CD4-positive, alpha-beta T cell treated with Interleukin-10 for 1 hour (primary cell): Measurements from ENCODE around the gene FAM53B.

Source experiments
- DNase-seq: peaks from one replicate; pipeline ENCODE4 v3.0.0-alpha.2; 2020

The FAM53B gene

GRCh38 chr10:124694481-124695220 lies 49.5 kb downstream of the FAM53B start:
- DNase-seq, result no peak

DNA sequence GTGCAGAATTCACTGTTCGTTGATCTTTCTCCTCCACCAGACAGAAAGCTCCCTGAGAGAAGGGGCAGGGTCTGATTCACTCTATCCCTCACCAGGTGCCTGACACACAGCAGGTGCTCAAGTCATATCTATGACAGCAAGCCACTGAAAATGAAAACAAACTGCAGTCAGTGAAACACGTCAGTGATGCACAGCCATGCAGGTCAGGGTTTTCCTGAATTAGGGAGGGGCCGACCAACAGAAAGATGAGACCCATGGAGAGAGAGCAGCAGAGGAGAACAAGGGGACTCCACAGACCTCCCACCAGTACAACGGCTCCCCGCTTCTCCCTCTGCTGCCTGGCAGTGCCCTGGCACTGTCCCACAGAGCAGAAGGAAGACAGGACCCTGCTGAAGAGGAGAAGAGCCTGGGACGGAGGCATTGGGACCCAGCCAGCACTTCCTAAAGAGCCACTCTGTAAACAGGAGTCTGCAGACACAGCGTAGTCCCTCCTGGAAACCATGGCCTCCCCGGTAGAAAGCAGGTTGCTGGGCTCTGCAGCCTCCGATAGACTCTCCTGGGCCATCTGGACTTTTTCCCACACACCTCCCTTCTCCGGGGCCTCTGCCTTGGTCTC lies 50.3 kb downstream of the FAM53B start:
- peak; percentile 45 for DNase-seq

DNA sequence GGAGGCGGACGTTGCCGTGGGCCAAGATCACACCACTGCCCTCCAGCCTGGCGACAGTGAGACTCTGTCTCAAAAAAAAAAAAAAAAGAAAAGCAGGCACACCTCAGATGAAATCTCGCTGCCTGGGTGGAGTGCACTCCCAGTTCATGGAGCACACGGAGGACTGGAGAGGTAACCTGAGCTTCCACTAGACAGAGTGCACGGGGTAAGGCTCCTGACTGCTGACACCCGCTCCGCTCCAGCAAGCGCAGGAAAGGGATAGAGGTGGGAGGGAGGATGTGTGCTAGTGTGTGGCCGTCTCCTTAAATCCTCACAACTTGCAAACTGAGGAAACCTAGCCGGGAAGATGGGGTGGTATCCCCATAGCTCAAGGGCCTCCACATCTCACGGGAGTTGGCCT lies 50.8 kb downstream of the FAM53B start:
- DNase-seq, result no peak

DNA sequence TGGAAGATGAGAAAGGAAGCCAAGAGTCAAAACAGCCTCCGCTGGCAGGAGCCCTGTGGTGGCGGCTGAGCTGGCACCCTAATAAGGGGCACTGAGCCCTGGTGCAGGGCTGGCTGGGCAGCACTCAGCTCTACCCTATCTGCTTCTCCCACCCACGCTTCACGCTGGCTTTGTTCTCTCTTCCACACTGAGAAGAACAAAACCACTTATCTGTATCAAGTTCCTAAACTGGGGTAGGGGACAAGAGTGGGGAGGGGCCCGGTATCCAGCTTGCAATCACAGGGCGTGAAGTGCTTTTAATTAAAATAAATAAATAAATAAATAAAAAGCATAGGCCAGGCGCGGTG lies 52.1 kb downstream of the FAM53B start:
- no peak for DNase-seq

GRCh38 chr10:124691421-124692099 lies 52.6 kb downstream of the FAM53B start:
- DNase-seq, result no peak

DNA sequence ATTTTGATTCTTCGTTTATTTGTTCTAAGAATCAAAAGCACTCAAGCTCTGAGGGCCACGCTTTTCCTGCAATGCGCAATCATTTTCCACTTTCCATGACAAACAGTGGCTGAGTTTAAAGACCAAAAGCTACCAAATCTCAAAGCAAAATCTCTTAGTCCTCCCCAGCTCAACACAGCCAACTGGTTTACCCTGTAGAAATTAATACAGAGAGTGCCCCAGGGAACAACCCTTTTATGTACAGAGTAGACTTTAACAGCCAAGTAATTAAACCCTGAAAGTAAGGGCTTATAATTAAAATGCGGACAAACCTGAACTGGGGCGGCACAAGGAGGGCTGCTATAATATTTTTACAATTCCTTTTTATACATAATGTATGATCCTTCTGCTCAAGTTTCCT lies 53.2 kb downstream of the FAM53B start:
- no peak for DNase-seq

DNA sequence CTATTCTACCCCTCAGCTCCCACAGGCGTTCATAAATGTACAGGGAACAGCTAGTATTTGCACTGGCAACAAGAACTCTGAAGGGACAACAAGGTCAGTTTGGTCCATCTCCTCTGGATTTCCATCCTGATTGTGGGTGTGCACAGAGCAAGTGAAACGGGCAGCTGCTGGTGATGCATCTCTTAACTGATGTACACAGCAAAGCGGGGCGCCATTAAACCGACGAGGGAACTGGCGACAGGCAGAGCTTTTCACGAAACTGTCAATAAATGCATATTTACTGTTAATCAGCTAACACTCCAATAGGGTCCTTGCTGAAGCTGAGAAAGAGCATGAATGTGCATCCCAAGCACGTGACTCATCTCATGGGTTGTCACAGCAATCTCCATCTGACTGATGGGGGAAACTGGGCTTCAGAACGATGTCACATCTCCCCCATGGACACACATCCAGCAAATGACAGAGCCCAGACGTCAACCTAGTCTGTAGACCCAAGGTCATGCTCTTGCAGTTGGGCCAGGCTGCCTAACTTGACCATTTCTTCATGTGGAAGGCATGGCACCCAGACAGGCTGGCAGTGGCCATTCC lies 54.2 kb downstream of the FAM53B start:
- no peak for DNase-seq

GRCh38 chr10:124688889-124689670 lies 55.1 kb downstream of the FAM53B start:
- DNase-seq, result peak; percentile 77

DNA sequence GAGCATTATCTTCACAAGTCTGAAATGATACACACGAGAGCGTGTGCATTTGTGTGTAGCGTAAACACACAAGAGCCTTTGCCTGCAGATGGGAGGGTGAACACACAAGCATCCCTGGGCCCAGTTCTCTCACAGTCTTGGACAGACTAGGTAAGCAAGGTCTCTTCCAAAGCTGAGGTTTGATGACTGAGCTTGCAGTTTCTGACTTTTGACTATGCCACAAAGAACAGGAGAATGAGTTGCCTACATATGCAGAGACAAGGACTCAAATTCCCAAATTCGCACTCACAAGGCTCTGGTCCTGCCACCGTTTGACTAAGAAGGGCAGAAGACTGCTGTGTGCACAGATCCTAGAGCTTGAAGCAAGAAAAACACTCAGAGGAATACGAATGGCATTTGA lies 55.8 kb downstream of the FAM53B start:
- no peak for DNase-seq

DNA sequence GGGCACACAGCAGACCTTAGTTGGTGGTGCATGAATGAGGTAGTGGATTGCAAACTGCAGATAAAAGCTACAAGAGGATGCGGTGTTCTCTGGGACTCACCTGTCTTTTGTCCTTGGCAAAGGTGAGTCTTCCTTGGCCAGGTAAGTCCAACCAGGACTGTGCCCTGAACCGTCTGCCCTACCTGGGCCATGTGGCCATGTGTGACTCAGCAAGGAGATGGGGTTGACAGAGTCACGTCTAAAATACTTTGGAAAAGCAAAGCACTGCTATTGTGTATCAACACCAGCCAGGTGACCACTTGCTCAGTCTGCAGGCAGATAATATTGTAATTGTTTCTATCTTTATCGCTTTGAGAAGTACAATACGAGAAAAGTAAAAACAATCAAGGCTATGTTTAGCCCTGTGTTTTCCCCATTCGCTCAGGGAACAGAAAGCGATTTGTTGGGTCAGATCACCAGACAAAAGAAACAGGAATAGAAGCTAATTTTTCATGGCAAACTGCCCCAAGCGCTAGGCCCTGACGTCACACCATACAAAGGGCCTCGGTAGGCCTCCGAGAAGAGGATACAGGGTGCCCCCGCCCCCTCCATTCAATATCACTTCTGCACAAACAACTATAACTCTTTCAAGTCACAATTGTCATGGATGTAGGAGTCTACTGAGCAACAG lies 57.3 kb downstream of the FAM53B start:
- DNase-seq, result no peak

GRCh38 chr10:124685261-124685660 lies 58.9 kb downstream of the FAM53B start:
- no peak for DNase-seq

GRCh38 chr10:124683814-124684213 lies 60.4 kb downstream of the FAM53B start:
- DNase-seq, result no peak

- no peak for DNase-seq
Observed at GRCh38 chr10:124681626-124682552, 62.3 kb downstream of the FAM53B start.

DNA sequence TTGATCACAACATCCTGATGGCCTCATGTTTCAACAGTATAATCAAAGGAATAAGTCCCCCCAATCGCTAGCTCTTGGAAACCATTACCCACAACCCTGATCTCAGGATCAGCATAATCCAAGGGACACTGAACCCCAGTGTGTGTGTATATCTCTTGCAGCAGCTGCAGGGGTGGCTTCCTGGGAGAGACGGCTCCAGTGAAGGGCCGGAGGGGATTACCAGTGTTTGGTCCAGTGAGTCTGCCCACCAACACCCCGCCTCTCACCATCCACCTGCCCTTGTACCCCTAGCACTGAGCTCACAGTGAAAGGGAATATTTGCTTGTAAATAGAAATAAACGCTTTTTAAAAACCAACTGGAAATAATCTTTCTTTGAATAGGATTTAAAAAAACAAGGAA lies 63.1 kb downstream of the FAM53B start:
- DNase-seq, result no peak

DNA sequence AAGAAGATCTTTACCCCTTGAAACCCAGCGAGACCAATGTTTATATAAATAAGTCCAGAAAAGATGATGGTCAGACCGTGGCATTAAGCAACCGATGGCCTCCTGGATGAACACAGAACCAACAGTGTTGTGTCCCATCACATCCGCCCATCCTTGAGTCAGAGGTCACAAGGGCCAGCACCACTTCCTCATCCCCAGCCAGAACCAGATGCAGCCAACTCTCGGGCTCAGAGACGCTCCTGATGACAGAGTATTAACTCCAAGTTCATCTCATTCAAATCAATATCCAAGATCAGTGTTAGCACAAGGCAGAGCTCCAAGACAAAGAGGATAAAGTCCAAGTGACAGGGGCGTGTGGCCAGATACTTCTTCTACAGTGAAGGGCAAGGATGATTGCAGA lies 63.5 kb downstream of the FAM53B start:
- DNase-seq, result no peak

DNA sequence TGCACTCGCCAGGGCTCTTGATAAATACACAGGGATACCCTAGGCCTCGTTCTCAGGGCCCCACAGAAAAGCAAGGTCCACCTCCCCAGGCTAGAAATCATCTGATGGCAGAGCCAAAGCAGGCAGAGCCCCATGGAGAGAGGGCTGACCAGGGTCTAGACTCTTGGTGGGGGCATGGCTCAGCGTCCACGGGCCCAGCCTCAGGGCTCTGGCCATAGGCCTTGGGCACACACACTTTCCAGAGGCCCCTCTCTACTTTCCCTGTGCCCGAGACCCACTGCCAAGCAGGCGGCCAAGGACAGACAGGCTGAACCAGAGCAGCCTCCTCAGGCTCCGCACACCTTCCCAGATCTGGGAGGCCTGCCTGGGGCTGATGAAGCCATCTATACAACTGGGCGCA lies 64.8 kb downstream of the FAM53B start:
- no peak for DNase-seq

GRCh38 chr10:124678557-124679240 lies 65.5 kb downstream of the FAM53B start:
- peak; percentile 73 for DNase-seq

DNA sequence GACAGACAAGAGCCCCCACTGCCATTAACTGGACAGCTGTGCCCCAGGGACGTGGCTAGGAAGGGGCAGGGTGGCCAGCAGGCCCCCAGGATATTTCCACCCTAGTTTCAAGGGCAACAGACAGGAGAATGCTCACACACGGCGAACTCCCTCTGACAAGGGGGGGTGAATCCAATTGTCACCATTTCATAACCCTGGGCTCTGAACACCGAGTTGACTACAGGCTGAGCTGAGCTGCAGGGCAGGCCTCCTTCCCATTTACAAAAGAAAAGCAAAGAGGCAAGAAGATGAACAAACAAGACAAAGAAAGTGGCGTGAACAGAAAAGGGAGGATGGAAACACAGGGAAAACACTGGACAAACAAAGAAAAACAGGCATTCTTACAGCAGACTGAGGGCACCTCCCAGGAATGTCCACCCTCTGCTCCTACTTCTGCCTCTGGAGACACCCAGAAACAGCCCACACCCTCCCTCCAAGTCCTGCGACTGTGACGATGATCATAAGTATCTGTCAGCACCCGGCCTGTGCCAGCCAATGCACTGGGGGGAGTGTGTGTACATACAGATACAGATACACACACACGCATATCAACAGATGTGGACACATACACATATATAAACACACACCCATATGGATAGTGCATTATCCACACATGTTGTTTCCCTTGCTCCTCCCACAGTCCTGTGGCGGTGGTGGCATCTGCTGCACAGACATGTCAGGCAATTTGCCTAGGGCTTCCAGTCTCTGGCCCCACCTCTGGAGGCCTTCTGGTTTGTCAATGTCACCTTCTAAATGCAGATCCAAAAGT lies 66.2 kb downstream of the FAM53B start:
- DNase-seq, result no peak

GRCh38 chr10:124677293-124677699 lies 66.9 kb downstream of the FAM53B start:
- no peak for DNase-seq
